GM12878 (cell line): ENCODE data around the gene SLC39A7. TPM values are rescaled to one million over a fixed set of nuclear protein-coding genes. Genes with fewer than 3 reads are reported as not detected.

ENCODE experiments used
- ATAC-seq: fragments of 200-7000 bp; cut with Tn5 transposase; 3 replicates; pipeline ENCODE4 v1.9.1; 2020; ENCODE audit warnings: mild to moderate bottlenecking, moderate library complexity
- BruUV-seq: library from RNA; stranded (reverse); fragments of 400-500 nt; replicated peaks from 2 replicates; lab custom pipeline; 2021; lab: Mats Ljungman, UMichigan
- CTCF ChIA-PET: fragments of 300-600 bp; sonication (Branson Sonifier 250); formaldehyde crosslinking; extraction: SDS; loops from one replicate; lab custom pipeline; 2021; ENCODE audit warnings: inconsistent platforms; lab: Yijun Ruan, JAX
- POLR2A ChIA-PET: fragments of 350-600 bp; formaldehyde crosslinking; extraction: SDS; loops from one replicate; lab custom pipeline; 2021; ENCODE audit warnings: inconsistent platforms; lab: Charles Lee
- RAD21 ChIA-PET: fragments of 300-600 bp; sonication (Branson Sonifier 250); formaldehyde crosslinking; loops from one replicate; lab custom pipeline; 2023; ENCODE audit warnings: antibody characterized with exemption; ENCODE audit not compliant: unreplicated experiment; lab: Charles Lee
- SMC1A ChIA-PET: fragments of 300-600 bp; sonication (Branson Sonifier 250); formaldehyde crosslinking; loops from one replicate; lab custom pipeline; 2023; ENCODE audit not compliant: unreplicated experiment, uncharacterized antibody; lab: Charles Lee
- DNase-seq: peaks from one replicate; pipeline ENCODE4 v3.0.0-alpha.2; 2011; ENCODE audit warnings: low read depth, low spot score
- FAIRE-seq: peaks from 3 replicates; lab custom pipeline; 2011; peaks lifted over from hg19 to GRCh38; lab: Jason Lieb, UNC
- H2AFZ ChIP-seq: 2 replicates; pipeline ENCODE4 v1.6.0; 2011; ENCODE audit warnings: low read depth, low read length, control low read depth; ENCODE audit not compliant: control insufficient read depth
- H3K27ac ChIP-seq: 2 replicates; pipeline ENCODE4 v1.5.1; 2011; ENCODE audit warnings: control low read depth; ENCODE audit not compliant: control insufficient read depth, insufficient read depth
- H3K27me3 ChIP-seq, 2 experiments: replicated peaks in 1 of 2; 2 replicates each; pipeline versions ENCODE4 v1.6.0 to v1.6.1; 2011; ENCODE audit warnings: low read length in 1 of 2; ENCODE audit not compliant: control insufficient read depth in 2 of 2, insufficient read depth in 2 of 2
- H3K36me3 ChIP-seq, 2 experiments: 2 replicates each; pipeline ENCODE4 v1.5.1; 2011; ENCODE audit warnings: low read length in 1 of 2; ENCODE audit not compliant: control insufficient read depth in 2 of 2, insufficient read depth in 2 of 2
- H3K4me1 ChIP-seq: 2 replicates; pipeline ENCODE4 v1.6.1; 2011; ENCODE audit warnings: mild to moderate bottlenecking, low read length, moderate library complexity, mixed read lengths; ENCODE audit not compliant: control insufficient read depth, insufficient read depth
- H3K4me2 ChIP-seq: 2 replicates; pipeline ENCODE4 v1.6.0; 2011; ENCODE audit warnings: control low read depth; ENCODE audit not compliant: control insufficient read depth, insufficient read depth
- H3K4me3 ChIP-seq: fragments of 200-600 bp; sonication (generic); 2 replicates; pipeline ENCODE4 v1.5.1; 2016
- H3K79me2 ChIP-seq: 2 replicates; pipeline ENCODE4 v1.6.0; 2011; ENCODE audit warnings: low read length; ENCODE audit not compliant: control insufficient read depth, insufficient read depth
- H3K9ac ChIP-seq: 2 replicates; pipeline ENCODE4 v1.8.0; 2011; ENCODE audit warnings: low read length, control low read depth, mixed read lengths; ENCODE audit not compliant: control insufficient read depth, insufficient read depth
- H3K9me3 ChIP-seq: replicated peaks from 3 replicates; pipeline ENCODE4 v1.5.1; 2011; ENCODE audit warnings: mild to moderate bottlenecking, low read length; ENCODE audit not compliant: control insufficient read depth, insufficient read depth
- H4K20me1 ChIP-seq: 2 replicates; pipeline ENCODE4 v1.6.0; 2011; ENCODE audit not compliant: control insufficient read depth, insufficient read depth
- BMI1 ChIP-seq: fragments of 450-650 bp; IDR thresholded peaks from 2 replicates; pipeline ENCODE4 v1.6.1; 2016; ENCODE audit warnings: mild to moderate bottlenecking, moderate library complexity, borderline replicate concordance
- MTA3 ChIP-seq: IDR thresholded peaks from 2 replicates; pipeline ENCODE4 v1.6.1; 2012; ENCODE audit warnings: low read length, inconsistent platforms, borderline replicate concordance
- RELA ChIP-seq: fragments of 450-650 bp; IDR thresholded peaks from 2 replicates; pipeline ENCODE4 v1.8.0; 2014; ENCODE audit warnings: borderline replicate concordance; ENCODE audit not compliant: partially characterized antibody
- SUZ12 ChIP-seq: fragments of 200-600 bp; sonication (generic); IDR thresholded peaks from one replicate; pipeline ENCODE4 v1.6.1; 2018; ENCODE audit warnings: antibody characterized with exemption, mild to moderate bottlenecking; ENCODE audit not compliant: unreplicated experiment
- ZSCAN29 ChIP-seq: fragments of 450-650 bp; IDR thresholded peaks from 2 replicates; pipeline ENCODE4 v1.6.1; 2017; ENCODE audit warnings: mild to moderate bottlenecking, moderate library complexity
- ZZZ3 ChIP-seq: IDR thresholded peaks from 2 replicates; pipeline ENCODE4 v1.6.1; 2011; ENCODE audit warnings: low read depth; ENCODE audit not compliant: control insufficient read depth, insufficient read length
- in situ Hi-C: fragments of 300-500 bp; cut with MboI; formaldehyde crosslinking; loops from 9 replicates; pipeline ENCODE4 v1.14.3; 2018; ENCODE audit warnings: mixed read lengths
- intact Hi-C: fragments of 100-400 bp; cut with micrococcal nuclease; formaldehyde crosslinking; loops from one replicate; pipeline ENCODE4 v1.14.2; 2022; ENCODE audit not compliant: unreplicated experiment
- polyA plus RNA-seq, 11 experiments: library from polyadenylated mRNA; depleted of rRNA in 4 of 11; unstranded in 6 of 11; stranded (reverse) in 5 of 11; fragments of >200 nt; fragmentation: Nextera tagmentation in 4 of 11; fragmentation: Illumina TruSeq in 1 of 11; extraction: Ambion mirVana in 4 of 11; extraction: Trizol in 1 of 11; gene quantifications; 1 replicate in 1 of 11; 2 replicates in 10 of 11; pipeline versions ENCODE4 v1.2.1 to v1.2.3, GENCODE V29; 2011 to 2016; ENCODE audit warnings: inconsistent platforms in 2 of 11, missing spikeins in 2 of 11, low read depth in 1 of 11
- total RNA-seq, 4 experiments: library from RNA; depleted of rRNA in 3 of 4; stranded (reverse); fragments of >200 nt in 3 of 4; fragmentation: Illumina TruSeq in 1 of 4; extraction: Trizol in 1 of 4; gene quantifications; 2 replicates each; pipeline versions ENCODE4 v1.2.1 to v1.2.3, GENCODE V29; 2013 to 2021
- TF ChIP-seq, protein P1 (sequence below): fragments of 450-650 bp; IDR thresholded peaks from 2 replicates; pipeline ENCODE4 v1.6.1; 2017; ENCODE audit warnings: low read depth, mild to moderate bottlenecking, moderate library complexity
- TF ChIP-seq, protein P2 (sequence below), 3 experiments: IDR thresholded peaks in 2 of 3; conservative IDR thresholded peaks in 1 of 3; 2 replicates each; pipeline ENCODE4 v1.5.1; 2011; ENCODE audit warnings: low read depth in 3 of 3, low read length in 3 of 3, mild to moderate bottlenecking in 3 of 3, control low read depth in 2 of 3, moderate library complexity in 2 of 3, inconsistent platforms in 1 of 3, mixed read lengths in 1 of 3; ENCODE audit not compliant: control insufficient read depth in 2 of 3, insufficient read depth in 1 of 3; ENCODE audit errors: extremely low read depth in 1 of 3
- TF ChIP-seq, protein P3 (sequence below): IDR thresholded peaks from 2 replicates; pipeline ENCODE4 v1.6.1; 2012; ENCODE audit warnings: mild to moderate bottlenecking, low read depth, low read length
- TF ChIP-seq, protein P4 (sequence below): fragments of 450-650 bp; IDR thresholded peaks from 2 replicates; pipeline ENCODE4 v1.6.1; 2016; ENCODE audit warnings: mild to moderate bottlenecking
- TF ChIP-seq, protein P5 (sequence below): fragments of 450-650 bp; IDR thresholded peaks from 2 replicates; pipeline ENCODE4 v1.6.1; 2016; ENCODE audit warnings: mild to moderate bottlenecking, moderate library complexity, borderline replicate concordance

SLC39A7 gene
- total and polyA plus RNA-seq, 10 of the 15 experiments (the other 5 are each of a cell fraction or from before 2014, with no cell fraction given): 7.3 to 63.1 (median 40.6) TPM

DNA sequence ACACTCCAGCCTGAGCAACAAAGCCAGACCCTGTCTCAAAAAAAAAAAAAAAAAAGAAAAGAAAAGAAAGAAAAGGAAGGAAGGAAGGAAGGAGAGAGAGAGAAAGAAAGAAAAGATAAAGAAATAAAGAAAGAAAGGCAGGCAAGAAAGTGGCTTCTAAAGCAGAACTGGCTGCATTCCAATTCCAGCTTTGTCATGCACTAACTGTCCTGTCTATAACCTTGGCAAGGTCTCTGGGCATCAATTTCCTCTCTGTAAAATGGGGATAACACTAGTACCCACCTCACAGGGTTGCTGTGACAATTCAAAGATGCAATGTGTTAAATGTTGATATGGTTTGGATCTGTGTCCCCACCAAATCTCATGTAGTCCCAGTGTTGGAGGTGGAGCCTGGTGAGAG lies 35.7 kb downstream of the SLC39A7 start:
- Histone ChIP-seq H3K36me3 (no peaks in the 10 kb centered on the region), H2AFZ (no peak overlapping the region), H3K9me3 (no peaks in the 10 kb centered on the region), H4K20me1 (no peaks in the 10 kb centered on the region), H3K27ac (no peak overlapping the region), H3K27me3 (peaks cover 2 to 3% of the 10 kb centered on the region in 2 experiments; a peak in 2 of 4 replicates), H3K79me2 (no peaks in the 10 kb centered on the region), H3K4me3 (no peak overlapping the region), H3K4me1 (no peaks in the 10 kb centered on the region), H3K4me2 (no peak overlapping the region), H3K9ac (no peak overlapping the region)
- POLR2A ChIA-PET: interaction anchor here (0.7 kb wide), 1 partner anchor 131 kb away, joined by 4 read pairs; no protein-coding TSS in a partner anchor
- no peak for DNase-seq
- SMC1A ChIA-PET: no interaction called here
- in situ Hi-C loops: no loop called here
- CTCF ChIA-PET: interaction anchor here (1.1 to 1.8 kb wide), 2 partner anchors 12 to 83 kb away, joined by 3 to 6 read pairs; no protein-coding TSS in a partner anchor
- RAD21 ChIA-PET: interaction anchor here (2.6 kb wide), 1 partner anchor 13 kb away, joined by 6 read pairs; no protein-coding TSS in a partner anchor
- no peak for FAIRE-seq
- ATAC-seq: no peak
- intact Hi-C loops: no loop called here
- no TSS peak for BruUV-seq
- TF ChIP-seq, protein P1, sequence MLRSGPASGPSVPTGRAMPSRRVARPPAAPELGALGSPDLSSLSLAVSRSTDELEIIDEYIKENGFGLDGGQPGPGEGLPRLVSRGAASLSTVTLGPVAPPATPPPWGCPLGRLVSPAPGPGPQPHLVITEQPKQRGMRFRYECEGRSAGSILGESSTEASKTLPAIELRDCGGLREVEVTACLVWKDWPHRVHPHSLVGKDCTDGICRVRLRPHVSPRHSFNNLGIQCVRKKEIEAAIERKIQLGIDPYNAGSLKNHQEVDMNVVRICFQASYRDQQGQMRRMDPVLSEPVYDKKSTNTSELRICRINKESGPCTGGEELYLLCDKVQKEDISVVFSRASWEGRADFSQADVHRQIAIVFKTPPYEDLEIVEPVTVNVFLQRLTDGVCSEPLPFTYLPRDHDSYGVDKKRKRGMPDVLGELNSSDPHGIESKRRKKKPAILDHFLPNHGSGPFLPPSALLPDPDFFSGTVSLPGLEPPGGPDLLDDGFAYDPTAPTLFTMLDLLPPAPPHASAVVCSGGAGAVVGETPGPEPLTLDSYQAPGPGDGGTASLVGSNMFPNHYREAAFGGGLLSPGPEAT: no peak
- TF ChIP-seq, protein P2, sequence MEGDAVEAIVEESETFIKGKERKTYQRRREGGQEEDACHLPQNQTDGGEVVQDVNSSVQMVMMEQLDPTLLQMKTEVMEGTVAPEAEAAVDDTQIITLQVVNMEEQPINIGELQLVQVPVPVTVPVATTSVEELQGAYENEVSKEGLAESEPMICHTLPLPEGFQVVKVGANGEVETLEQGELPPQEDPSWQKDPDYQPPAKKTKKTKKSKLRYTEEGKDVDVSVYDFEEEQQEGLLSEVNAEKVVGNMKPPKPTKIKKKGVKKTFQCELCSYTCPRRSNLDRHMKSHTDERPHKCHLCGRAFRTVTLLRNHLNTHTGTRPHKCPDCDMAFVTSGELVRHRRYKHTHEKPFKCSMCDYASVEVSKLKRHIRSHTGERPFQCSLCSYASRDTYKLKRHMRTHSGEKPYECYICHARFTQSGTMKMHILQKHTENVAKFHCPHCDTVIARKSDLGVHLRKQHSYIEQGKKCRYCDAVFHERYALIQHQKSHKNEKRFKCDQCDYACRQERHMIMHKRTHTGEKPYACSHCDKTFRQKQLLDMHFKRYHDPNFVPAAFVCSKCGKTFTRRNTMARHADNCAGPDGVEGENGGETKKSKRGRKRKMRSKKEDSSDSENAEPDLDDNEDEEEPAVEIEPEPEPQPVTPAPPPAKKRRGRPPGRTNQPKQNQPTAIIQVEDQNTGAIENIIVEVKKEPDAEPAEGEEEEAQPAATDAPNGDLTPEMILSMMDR (IDR thresholded peaks at IDR 0.05 in 2 of 3, conservative IDR thresholded peaks at IDR 0.05 in 1 of 3; ENCODE audit: control insufficient read depth in 2 of 3, extremely low read depth in 1 of 3, insufficient read depth in 1 of 3, low read depth in 3 of 3, low read length in 3 of 3): no peak
- no peak for TF ChIP-seq ZZZ3
- TF ChIP-seq SUZ12: no peak
- TF ChIP-seq BMI1: no peak
- TF ChIP-seq, protein P3, sequence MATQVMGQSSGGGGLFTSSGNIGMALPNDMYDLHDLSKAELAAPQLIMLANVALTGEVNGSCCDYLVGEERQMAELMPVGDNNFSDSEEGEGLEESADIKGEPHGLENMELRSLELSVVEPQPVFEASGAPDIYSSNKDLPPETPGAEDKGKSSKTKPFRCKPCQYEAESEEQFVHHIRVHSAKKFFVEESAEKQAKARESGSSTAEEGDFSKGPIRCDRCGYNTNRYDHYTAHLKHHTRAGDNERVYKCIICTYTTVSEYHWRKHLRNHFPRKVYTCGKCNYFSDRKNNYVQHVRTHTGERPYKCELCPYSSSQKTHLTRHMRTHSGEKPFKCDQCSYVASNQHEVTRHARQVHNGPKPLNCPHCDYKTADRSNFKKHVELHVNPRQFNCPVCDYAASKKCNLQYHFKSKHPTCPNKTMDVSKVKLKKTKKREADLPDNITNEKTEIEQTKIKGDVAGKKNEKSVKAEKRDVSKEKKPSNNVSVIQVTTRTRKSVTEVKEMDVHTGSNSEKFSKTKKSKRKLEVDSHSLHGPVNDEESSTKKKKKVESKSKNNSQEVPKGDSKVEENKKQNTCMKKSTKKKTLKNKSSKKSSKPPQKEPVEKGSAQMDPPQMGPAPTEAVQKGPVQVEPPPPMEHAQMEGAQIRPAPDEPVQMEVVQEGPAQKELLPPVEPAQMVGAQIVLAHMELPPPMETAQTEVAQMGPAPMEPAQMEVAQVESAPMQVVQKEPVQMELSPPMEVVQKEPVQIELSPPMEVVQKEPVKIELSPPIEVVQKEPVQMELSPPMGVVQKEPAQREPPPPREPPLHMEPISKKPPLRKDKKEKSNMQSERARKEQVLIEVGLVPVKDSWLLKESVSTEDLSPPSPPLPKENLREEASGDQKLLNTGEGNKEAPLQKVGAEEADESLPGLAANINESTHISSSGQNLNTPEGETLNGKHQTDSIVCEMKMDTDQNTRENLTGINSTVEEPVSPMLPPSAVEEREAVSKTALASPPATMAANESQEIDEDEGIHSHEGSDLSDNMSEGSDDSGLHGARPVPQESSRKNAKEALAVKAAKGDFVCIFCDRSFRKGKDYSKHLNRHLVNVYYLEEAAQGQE: no peak
- TF ChIP-seq MTA3: no peak
- TF ChIP-seq RELA: no peak
- TF ChIP-seq ZSCAN29: no peak
- TF ChIP-seq, protein P4, sequence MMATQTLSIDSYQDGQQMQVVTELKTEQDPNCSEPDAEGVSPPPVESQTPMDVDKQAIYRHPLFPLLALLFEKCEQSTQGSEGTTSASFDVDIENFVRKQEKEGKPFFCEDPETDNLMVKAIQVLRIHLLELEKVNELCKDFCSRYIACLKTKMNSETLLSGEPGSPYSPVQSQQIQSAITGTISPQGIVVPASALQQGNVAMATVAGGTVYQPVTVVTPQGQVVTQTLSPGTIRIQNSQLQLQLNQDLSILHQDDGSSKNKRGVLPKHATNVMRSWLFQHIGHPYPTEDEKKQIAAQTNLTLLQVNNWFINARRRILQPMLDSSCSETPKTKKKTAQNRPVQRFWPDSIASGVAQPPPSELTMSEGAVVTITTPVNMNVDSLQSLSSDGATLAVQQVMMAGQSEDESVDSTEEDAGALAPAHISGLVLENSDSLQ: no peak
- TF ChIP-seq, protein P5, sequence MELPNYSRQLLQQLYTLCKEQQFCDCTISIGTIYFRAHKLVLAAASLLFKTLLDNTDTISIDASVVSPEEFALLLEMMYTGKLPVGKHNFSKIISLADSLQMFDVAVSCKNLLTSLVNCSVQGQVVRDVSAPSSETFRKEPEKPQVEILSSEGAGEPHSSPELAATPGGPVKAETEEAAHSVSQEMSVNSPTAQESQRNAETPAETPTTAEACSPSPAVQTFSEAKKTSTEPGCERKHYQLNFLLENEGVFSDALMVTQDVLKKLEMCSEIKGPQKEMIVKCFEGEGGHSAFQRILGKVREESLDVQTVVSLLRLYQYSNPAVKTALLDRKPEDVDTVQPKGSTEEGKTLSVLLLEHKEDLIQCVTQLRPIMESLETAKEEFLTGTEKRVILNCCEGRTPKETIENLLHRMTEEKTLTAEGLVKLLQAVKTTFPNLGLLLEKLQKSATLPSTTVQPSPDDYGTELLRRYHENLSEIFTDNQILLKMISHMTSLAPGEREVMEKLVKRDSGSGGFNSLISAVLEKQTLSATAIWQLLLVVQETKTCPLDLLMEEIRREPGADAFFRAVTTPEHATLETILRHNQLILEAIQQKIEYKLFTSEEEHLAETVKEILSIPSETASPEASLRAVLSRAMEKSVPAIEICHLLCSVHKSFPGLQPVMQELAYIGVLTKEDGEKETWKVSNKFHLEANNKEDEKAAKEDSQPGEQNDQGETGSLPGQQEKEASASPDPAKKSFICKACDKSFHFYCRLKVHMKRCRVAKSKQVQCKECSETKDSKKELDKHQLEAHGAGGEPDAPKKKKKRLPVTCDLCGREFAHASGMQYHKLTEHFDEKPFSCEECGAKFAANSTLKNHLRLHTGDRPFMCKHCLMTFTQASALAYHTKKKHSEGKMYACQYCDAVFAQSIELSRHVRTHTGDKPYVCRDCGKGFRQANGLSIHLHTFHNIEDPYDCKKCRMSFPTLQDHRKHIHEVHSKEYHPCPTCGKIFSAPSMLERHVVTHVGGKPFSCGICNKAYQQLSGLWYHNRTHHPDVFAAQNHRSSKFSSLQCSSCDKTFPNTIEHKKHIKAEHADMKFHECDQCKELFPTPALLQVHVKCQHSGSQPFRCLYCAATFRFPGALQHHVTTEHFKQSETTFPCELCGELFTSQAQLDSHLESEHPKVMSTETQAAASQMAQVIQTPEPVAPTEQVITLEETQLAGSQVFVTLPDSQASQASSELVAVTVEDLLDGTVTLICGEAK: no peak
